Panc1 (cell line): ENCODE measurements around the gene KNDC1. TPM values are rescaled to one million over a fixed set of nuclear protein-coding genes. Genes with fewer than 3 reads are reported as not detected.

Experiments used
- ATAC-seq: fragments of 200-7000 bp; cut with Tn5 transposase; 2 replicates; pipeline ENCODE4 v1.9.1; 2020; ENCODE audit warnings: mild to moderate bottlenecking, moderate library complexity
- BruUV-seq: library from RNA; stranded (reverse); fragments of 400-500 nt; replicated peaks from 2 replicates; lab custom pipeline; 2021; lab: Mats Ljungman, UMichigan
- CTCF ChIA-PET: fragments of 300-600 bp; sonication (Branson Sonifier 250); formaldehyde crosslinking; loops from one replicate; lab custom pipeline; 2022; ENCODE audit warnings: antibody characterized with exemption; lab: Charles Lee
- POLR2A ChIA-PET: fragments of 300-600 bp; sonication (Branson Sonifier 250); formaldehyde crosslinking; loops from one replicate; lab custom pipeline; 2022; ENCODE audit warnings: antibody characterized with exemption; lab: Charles Lee
- DNase-seq: peaks from one replicate; pipeline ENCODE4 v3.0.0-alpha.2; 2010; ENCODE audit warnings: low read depth, low spot score
- H3K27ac ChIP-seq: 2 replicates; pipeline ENCODE4 v1.5.1; 2011; ENCODE audit warnings: mild to moderate bottlenecking, low read length, inconsistent platforms
- H3K27me3 ChIP-seq: fragments of 200-500 bp; sonication (Bioruptor generic); 2 replicates; pipeline ENCODE4 v1.6.0; 2014; ENCODE audit warnings: low read length, inconsistent platforms; ENCODE audit not compliant: control insufficient read depth, insufficient read depth
- H3K36me3 ChIP-seq: fragments of 200-500 bp; sonication (Bioruptor generic); 2 replicates; pipeline ENCODE4 v1.5.1; 2014; ENCODE audit warnings: inconsistent platforms, mild to moderate bottlenecking, low read length, moderate library complexity; ENCODE audit not compliant: control insufficient read depth, insufficient read depth
- H3K4me1 ChIP-seq: 2 replicates; pipeline ENCODE4 v1.5.1; 2011; ENCODE audit warnings: inconsistent platforms, mild to moderate bottlenecking, low read length, moderate library complexity; ENCODE audit not compliant: control insufficient read depth, insufficient read depth
- H3K4me3 ChIP-seq, 2 experiments: 2 replicates each; pipeline ENCODE4 v1.5.1; 2011 to 2012; ENCODE audit warnings: low read depth in 2 of 2, low read length in 2 of 2, mild to moderate bottlenecking in 2 of 2, inconsistent platforms in 1 of 2, moderate library complexity in 1 of 2
- H3K9me3 ChIP-seq: fragments of 200-500 bp; sonication (Bioruptor generic); 2 replicates; pipeline ENCODE4 v1.5.1; 2014; ENCODE audit warnings: low read depth, mild to moderate bottlenecking, inconsistent platforms, low read length, moderate library complexity; ENCODE audit not compliant: control insufficient read depth, insufficient read depth
- CTCF ChIP-seq: fragments of 450-650 bp; IDR thresholded peaks from 2 replicates; pipeline ENCODE4 v1.5.1; 2017; ENCODE audit warnings: mild to moderate bottlenecking
- POLR2AphosphoS5 ChIP-seq: IDR thresholded peaks from 2 replicates; pipeline ENCODE4 v1.6.1; 2012; ENCODE audit warnings: mild to moderate bottlenecking, low read depth, low read length, moderate library complexity
- REST ChIP-seq, 2 experiments: IDR thresholded peaks; 2 replicates each; pipeline ENCODE4 v1.6.1; 2011 to 2012; ENCODE audit warnings: low read depth in 2 of 2, control low read depth in 1 of 2, low read length in 1 of 2, mild to moderate bottlenecking in 1 of 2, moderate library complexity in 1 of 2; ENCODE audit not compliant: insufficient read depth in 1 of 2
- SIN3A ChIP-seq: IDR thresholded peaks from 2 replicates; pipeline ENCODE4 v1.6.1; 2012; ENCODE audit warnings: low read depth, mild to moderate bottlenecking, low read length, moderate library complexity, borderline replicate concordance; ENCODE audit not compliant: insufficient read depth
- TCF7L2 ChIP-seq: IDR thresholded peaks from 2 replicates; pipeline ENCODE4 v1.6.1; 2011; ENCODE audit warnings: mild to moderate bottlenecking, low read depth, low read length, inconsistent platforms
- in situ Hi-C: cut with HindIII; loops from 2 replicates; pipeline ENCODE4 v1.10.0; 2016; ENCODE audit warnings: low sequenced_read_pairs, low pct_unique_long_range_greater_than_20kb
- intact Hi-C: fragments of 100-400 bp; cut with micrococcal nuclease; formaldehyde crosslinking; loops from one replicate; pipeline ENCODE4 v1.10.0; 2022; ENCODE audit not compliant: unreplicated experiment
- total RNA-seq: library from RNA; stranded (reverse); gene quantifications from one replicate; pipeline ENCODE4 v1.2.1, GENCODE V29; 2021; ENCODE audit not compliant: unreplicated experiment

KNDC1 gene
- total RNA-seq, 1 experiment from 2014 or later, result 2.6 TPM

GRCh38 chr10:133179651-133180050 lies 19.6 kb downstream of the KNDC1 start:
- Histone ChIP-seq H3K36me3 (no peaks in the 10 kb centered on the region), H3K27me3 (no peaks in the 10 kb centered on the region), H3K4me3 (no peak overlapping the region), H3K27ac (no peak overlapping the region), H3K9me3 (peaks cover 3% of the 10 kb centered on the region; the same call in 1 of the 2 replicates), H3K4me1 (no peaks in the 10 kb centered on the region)
- ChIA-PET POLR2A (no interaction called here), CTCF (no interaction called here)
- ATAC-seq (no peak), DNase-seq (no peak)
- intact Hi-C loops, result no loop called here
- BruUV-seq, result no TSS peak
- no peak for TF ChIP-seq TCF7L2
- TF ChIP-seq SIN3A, result no peak
- TF ChIP-seq POLR2AphosphoS5, result no peak
- no peak for TF ChIP-seq CTCF
- no peak for TF ChIP-seq REST (IDR thresholded peaks at IDR 0.05; ENCODE audit: insufficient read depth in 1 of 2, low read depth in 2 of 2, low read length in 1 of 2)
- in situ Hi-C loops, result no loop called here

- in situ Hi-C loops (no loop called here), intact Hi-C loops (no loop called here)
- POLR2A ChIA-PET, result no interaction called here
- Histone ChIP-seq H3K36me3 (no peaks in the 10 kb centered on the region), H3K4me1 (no peaks in the 10 kb centered on the region), H3K27me3 (no peaks in the 10 kb centered on the region), H3K27ac (no peak overlapping the region), H3K4me3 (no peak overlapping the region), H3K9me3 (peaks cover 3% of the 10 kb centered on the region; the same call in 1 of the 2 replicates)
- DNase-seq, result no peak
- no peak for ATAC-seq
- TF ChIP-seq TCF7L2, result no peak
- no peak for TF ChIP-seq SIN3A
- BruUV-seq, result no TSS peak
- CTCF ChIA-PET, result no interaction called here
Measured at GRCh38 chr10:133180192-133180964, 20.4 kb downstream of the KNDC1 start.
